Ramos (cell line): ENCODE measurements around the gene NKRF.

Experiments
- in situ Hi-C: fragments of 300-500 bp; cut with MboI; formaldehyde crosslinking; loops from one replicate; pipeline ENCODE4 v1.14.3; 2022; ENCODE audit warnings: low sequenced_read_pairs; ENCODE audit not compliant: unreplicated experiment

The NKRF gene

DNA sequence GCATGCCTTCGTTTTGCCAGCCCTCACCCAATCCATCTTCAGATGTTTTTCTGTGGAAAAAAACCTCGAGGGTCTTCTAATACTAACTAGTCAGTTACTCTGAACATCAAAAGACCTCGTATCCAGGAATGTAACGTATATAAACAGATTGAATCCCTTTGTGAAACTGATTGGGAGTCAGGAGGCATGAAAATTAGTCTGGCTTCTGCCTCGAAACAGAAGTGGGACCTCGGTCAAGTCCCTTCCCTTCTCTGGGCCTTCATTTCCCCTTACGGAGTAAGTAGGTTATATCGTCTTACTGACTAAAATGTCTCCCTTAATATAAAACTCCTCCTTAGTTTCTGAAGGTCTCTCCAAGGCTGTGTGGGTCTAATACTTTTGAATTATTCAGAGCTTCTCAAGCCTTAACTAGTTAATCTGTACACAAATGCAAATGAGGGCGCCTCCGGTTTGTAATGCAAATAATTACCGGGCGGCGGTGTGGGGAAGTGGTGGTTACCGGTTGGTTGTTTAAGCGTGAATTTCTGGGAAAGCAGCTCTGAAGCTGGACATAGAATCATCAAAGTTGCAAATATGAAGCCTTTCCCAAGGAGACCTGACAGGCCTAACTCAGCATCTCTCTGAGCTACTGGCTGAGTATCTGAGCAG, 11.4 kb upstream of the NKRF start:
- in situ Hi-C loops: loop anchor here (10.0 kb wide), 1 partner anchor 117 kb away; no protein-coding TSS in a partner anchor

- in situ Hi-C loops: loop anchor here (10.0 kb wide), 1 partner anchor 120 kb away; no protein-coding TSS in a partner anchor
Measured at GRCh38 chrX:119614776-119615175, 8.6 kb upstream of the NKRF start.

DNA sequence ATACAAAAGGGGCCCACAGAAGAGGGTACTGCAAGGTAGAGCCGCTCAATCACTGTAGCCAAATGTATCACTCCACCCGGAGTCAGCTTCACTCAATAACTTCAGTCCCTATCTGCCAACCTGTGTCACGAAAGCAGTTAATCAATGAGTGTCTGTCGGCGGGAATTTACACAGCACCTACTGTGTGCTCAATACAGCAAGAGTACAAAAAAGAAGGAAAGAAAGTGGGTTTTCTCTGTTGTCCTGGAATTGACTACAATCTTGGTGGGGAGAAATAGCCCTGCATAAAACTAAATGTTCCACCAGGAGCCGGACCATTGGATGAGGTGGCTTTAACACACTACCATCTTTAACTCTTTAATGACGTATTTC, 780 bp upstream of the NKRF start:
- in situ Hi-C loops: no loop called here

DNA sequence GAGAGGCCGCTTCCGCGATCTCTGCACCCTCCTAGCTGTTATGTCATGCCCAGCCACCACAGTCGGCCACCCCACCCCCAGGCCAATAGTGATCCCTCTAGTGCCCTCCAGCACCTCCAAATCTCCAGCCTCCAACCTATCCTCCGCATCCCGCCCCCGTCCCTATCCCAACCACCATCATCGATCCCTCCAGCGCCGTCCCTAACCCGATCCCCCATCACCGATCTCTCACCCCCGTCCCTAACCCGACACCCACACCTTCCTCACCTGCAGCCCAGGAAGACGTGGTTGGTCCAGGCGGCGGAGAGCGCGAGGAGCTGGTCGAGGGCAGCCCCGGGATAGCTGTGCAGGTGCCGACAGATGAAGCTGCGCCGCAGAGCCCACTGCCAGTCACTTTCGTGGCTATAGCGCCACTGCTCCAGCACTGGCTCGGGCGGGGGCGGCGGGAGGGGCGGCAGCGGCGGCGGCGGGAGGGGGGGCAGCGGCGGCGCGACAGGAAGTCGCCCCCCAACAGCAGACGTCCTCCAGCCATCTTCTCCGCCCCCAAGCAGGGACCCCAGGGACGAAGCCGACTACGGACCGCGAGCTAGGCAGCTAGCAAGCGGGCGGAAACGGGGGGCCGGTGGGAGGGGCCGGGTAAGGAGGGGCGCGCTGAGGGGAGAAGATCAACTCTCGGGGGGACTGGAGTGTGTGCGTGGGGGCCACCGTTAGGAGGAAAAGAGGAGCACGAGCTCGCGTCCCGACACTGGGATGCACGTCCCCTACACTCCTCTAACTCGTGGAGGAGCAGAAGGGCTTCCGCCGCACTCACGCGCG, 552 bp downstream of the NKRF start:
- in situ Hi-C loops: no loop called here

DNA sequence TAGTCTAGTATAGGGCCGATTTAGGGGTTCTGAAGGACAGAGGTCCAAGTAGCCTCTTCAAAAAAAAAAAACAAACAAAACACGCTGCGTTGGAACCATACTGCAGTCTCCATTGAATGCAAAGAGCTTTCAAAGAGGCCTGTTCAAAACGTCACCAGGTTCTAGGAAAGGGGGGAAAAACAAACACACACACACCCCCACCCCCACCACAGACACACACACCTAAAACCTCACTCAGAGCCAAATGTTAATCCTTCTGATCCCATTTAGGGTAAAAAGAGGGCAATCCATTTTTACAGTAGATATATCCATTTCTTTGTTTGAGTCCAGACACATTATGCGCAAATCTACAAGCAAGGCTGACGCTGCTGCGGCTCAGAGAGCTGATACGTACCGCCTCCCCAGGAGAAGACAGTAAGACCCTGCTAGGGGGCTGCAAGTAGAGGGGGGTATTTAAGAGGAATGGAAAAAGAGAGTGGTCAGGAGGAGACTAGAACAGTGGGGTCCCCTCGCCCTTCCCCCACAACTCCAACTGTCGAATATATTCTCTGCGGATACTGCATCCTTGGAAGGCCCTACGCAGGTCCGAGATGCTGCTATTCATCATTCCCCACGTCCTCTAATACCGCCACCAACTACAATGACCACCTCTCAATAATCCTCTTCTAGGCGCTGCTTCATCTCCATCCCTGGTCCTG, 1.3 kb downstream of the NKRF start:
- in situ Hi-C loops: no loop called here

GRCh38 chrX:119602701-119603255, 3.4 kb downstream of the NKRF start:
- in situ Hi-C loops: no loop called here

DNA sequence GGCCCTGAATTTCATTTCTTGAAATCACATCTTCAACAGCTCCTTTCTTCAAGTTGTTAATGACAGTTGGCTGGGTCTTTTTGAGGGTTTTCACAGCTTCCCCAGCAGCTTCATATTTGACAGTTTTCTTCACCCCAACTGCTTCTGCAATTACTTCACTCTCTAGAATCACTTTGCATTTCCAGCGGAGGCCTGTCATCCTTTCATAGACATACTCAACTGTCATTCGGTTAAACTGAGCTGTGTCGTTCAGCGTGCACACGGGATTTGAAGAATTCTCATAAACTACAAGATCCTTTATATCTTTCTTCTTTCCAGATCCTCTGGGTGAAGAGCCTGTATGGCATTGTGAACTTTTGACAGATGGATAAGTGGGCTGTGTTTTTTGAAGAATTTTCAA, 16.4 kb downstream of the NKRF start:
- in situ Hi-C loops: no loop called here

GRCh38 chrX:119583431-119584059, 22.7 kb downstream of the NKRF start:
- in situ Hi-C loops: no loop called here

- in situ Hi-C loops: no loop called here
Measured at GRCh38 chrX:119579414-119579813, 26.8 kb downstream of the NKRF start.

DNA sequence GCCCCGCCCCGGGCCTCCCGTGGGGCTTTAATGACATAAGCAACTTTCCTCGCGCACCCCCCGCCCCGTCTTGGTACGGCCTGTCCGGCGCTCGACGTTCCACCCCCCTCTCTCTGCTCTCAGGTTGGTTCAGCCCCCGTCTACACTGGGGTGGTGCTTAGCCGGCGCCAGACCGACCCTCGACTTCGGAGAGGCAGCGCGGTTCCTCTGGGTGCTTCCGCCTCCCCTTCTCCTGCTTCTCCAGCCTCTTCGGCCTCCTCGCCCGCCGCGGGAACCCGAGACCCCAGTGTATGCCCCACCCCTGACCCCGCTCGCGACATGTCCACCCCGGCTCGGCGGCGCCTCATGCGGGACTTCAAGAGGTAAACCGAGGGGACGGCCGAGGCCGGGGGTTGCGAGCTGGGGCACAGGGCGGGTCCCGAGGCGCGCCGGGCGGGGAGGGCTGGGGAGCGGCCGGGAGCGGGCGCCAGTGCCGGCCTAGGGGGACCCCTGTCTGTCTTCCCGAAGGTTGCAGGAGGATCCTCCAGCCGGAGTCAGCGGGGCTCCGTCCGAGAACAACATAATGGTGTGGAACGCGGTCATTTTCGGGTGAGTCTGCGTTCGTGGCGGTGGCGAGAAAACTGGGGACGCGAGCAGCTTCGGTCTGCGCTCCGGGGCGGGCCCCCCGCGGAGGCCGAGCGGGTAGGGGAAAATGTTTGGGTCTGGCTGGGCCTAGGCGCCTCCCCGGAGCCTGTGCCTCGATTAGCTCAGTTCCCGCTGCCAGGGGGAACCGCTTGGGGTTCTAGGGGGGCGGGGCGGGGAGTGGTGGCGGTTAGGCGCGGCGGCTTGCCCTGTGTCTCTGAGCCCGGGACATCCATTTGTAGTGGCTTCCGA, 31.6 kb downstream of the NKRF start, which contains the start of gene UBE2A:
UBE2A (plus strand) TSS at position 170 of the 873 bp plus-strand sequence; CDS start at position 319, 149 bp downstream.
- in situ Hi-C loops: no loop called here

DNA sequence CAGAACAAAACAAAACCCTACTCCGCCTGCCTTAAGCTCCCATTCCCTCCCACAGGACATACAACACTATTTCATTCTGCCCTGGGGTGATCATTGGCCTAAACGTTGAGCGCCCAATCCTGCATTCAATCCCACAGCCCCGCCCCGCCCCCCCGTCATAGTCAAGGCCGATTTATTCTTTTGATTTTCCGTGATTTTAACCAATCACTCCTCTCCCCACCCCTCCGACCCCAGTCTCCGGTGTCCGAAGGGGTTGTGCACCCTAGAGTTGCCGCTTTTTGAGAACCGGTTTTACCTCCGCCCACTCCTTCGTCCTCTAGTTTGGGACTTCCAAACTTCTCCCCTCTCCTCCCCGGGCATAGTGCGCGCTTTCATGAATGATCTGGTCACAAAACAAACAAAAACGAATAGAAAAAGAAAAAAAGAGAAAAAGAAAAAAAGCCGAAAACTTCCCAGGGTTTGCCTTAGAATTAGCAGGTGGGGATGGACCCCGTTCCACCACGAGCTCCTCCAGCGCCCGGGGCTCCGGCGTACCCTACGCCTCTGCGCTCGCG, 32.3 kb downstream of the NKRF start:
- in situ Hi-C loops: no loop called here

DNA sequence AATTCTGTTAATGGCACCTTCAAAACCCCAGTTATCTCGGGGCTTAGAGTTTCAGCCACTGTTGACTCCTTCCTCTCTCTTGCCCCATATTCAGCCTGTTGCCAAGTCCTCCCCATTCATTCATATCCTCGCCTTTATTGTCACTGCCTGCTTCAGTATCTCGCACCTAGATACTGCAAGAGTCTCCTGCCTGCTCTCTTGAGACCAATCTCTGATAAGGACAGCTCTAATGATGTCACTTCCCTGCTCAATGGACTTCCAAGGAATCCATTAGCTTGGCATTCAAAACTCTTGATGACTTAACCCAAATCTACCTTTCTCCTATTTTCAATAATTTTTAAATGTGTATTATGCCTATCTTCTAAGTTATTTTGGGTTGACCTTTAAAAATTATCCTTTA, 33.0 kb downstream of the NKRF start:
- in situ Hi-C loops: no loop called here

GRCh38 chrX:119570351-119570835, 35.8 kb downstream of the NKRF start:
- in situ Hi-C loops: no loop called here

DNA sequence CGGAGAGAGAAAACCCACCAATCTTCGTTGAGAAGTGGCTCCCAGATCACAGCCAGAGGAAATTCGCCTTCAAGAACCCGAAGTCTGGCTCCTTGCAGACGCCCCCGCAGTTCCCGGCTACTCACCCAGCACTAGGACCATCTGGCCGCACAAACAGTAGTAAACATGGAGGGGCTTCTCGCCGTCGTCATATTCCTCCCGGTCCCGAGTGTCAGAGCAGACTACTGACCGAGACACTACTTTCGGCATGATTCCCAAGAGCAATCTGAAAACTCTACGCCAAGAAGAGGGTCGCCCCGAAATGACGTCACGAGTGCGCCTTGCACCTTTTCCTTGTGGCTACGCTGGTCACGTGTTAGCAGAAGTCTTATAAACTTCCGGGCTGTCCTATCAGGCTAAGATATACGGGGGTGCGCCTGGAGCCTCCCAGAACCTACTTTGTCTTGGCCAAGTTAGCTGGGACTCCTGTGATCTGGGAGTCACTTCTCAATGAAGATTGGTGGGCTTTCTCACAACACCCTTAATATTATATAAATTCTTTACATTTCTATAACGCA, 41.0 kb downstream of the NKRF start, which contains the start of gene STEEP1:
STEEP1 (minus strand) TSS at position 303 of the 557 bp plus-strand sequence; CDS start at position 249, 54 bp downstream.
- in situ Hi-C loops: no loop called here

GRCh38 chrX:119552508-119552907, 53.7 kb downstream of the NKRF start:
- in situ Hi-C loops: no loop called here

- in situ Hi-C loops: no loop called here
Measured at GRCh38 chrX:119549327-119550016, 56.8 kb downstream of the NKRF start.

DNA sequence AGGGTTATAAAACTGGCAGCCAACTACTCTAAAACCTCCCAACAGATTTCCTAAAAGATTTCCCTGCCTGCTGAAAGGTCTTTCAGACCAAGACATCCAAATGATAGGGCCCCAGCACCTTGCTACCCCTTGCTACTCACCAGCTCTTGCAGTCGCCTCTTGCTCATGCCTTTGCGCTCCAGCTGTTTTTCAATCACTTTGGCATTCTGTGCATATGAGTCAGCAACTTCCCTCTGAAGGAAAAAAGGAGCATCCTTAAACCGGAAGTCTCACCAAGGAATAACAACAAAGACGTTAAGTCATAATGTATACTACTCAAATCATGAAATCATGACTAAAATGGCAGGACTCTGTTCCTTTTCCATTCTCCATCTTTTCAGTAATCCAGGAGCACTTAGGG, 65.0 kb downstream of the NKRF start:
- in situ Hi-C loops: no loop called here

DNA sequence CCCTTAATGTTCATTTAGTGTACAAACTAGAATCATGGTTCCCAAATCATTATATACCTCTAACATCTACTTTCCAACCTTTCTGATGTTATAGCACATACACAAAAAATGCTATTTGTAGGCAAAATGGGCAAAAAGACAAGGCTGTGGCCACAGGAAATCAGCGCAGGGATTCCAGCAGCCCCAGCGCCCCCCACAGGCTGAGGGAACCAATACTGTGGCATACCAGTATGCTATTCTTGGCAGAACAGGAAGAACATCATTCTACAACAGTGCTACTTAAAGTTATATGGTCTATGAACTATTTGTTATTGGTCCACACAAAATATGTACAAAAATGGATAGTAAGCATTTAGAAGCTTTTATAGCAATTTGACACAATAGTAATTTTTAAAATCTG, 66.4 kb downstream of the NKRF start:
- in situ Hi-C loops: no loop called here
